ACC112 (cell line): ENCODE measurements around the gene KHDRBS2.

Source experiments
- H2AFZ ChIP-seq: fragments of 200-600 bp; sonication (generic); one replicate; pipeline ENCODE4 v1.6.0; 2017; ENCODE audit warnings: antibody characterized with exemption, low read length; ENCODE audit not compliant: unreplicated experiment
- H3K27ac ChIP-seq: fragments of 200-600 bp; sonication (generic); 2 replicates; pipeline ENCODE4 v1.5.1; 2014; ENCODE audit warnings: low read depth, mild to moderate bottlenecking, antibody characterized with exemption, low read length, moderate library complexity
- H3K27me3 ChIP-seq: fragments of 200-600 bp; sonication (generic); 2 replicates; pipeline ENCODE4 v1.6.1; 2014; ENCODE audit warnings: mild to moderate bottlenecking, antibody characterized with exemption, low read length, moderate library complexity, mixed read lengths; ENCODE audit not compliant: insufficient read depth
- H3K36me3 ChIP-seq: fragments of 200-600 bp; sonication (generic); 2 replicates; pipeline ENCODE4 v1.6.1; 2016; ENCODE audit warnings: mild to moderate bottlenecking, antibody characterized with exemption, low read length, moderate library complexity, mixed read lengths; ENCODE audit not compliant: insufficient read depth
- H3K4me1 ChIP-seq: fragments of 200-600 bp; sonication (generic); one replicate; pipeline ENCODE4 v1.6.1; 2016; ENCODE audit warnings: low read length, mixed read lengths; ENCODE audit not compliant: insufficient read depth, unreplicated experiment, control insufficient read depth
- H3K4me3 ChIP-seq: fragments of 200-600 bp; sonication (generic); 2 replicates; pipeline ENCODE4 v1.5.1; 2014; ENCODE audit warnings: mild to moderate bottlenecking, low read depth, low read length
- H3K79me2 ChIP-seq: fragments of 200-600 bp; sonication (generic); one replicate; pipeline ENCODE4 v1.6.0; 2016; ENCODE audit warnings: low read length; ENCODE audit not compliant: control insufficient read depth, unreplicated experiment, insufficient read depth

KHDRBS2 gene

GRCh38 chr6:61869632-61870400 lies 416.2 kb downstream of the KHDRBS2 start:
- no peak overlapping the region for H2AFZ ChIP-seq
- no peaks in the 10 kb centered on the region for H3K36me3 ChIP-seq
- H3K4me1 ChIP-seq: no peaks in the 10 kb centered on the region
- no peaks in the 10 kb centered on the region for H3K79me2 ChIP-seq
- H3K27ac ChIP-seq: no peak overlapping the region
- H3K27me3 ChIP-seq: no peaks in the 10 kb centered on the region
- H3K4me3 ChIP-seq: no peak overlapping the region

GRCh38 chr6:61868507-61869080 lies 417.4 kb downstream of the KHDRBS2 start:
- H3K4me3 ChIP-seq: no peak overlapping the region
- no peak overlapping the region for H2AFZ ChIP-seq
- H3K79me2 ChIP-seq: no peaks in the 10 kb centered on the region
- H3K27me3 ChIP-seq: no peaks in the 10 kb centered on the region
- H3K27ac ChIP-seq: no peak overlapping the region
- no peaks in the 10 kb centered on the region for H3K4me1 ChIP-seq
- no peaks in the 10 kb centered on the region for H3K36me3 ChIP-seq

GRCh38 chr6:61867635-61868034 lies 418.4 kb downstream of the KHDRBS2 start:
- H3K4me3 ChIP-seq: no peak overlapping the region
- no peak overlapping the region for H3K27ac ChIP-seq
- no peaks in the 10 kb centered on the region for H3K36me3 ChIP-seq
- H3K79me2 ChIP-seq: no peaks in the 10 kb centered on the region
- no peak overlapping the region for H2AFZ ChIP-seq
- H3K27me3 ChIP-seq: no peaks in the 10 kb centered on the region
- no peaks in the 10 kb centered on the region for H3K4me1 ChIP-seq

GRCh38 chr6:61857541-61857940 lies 428.5 kb downstream of the KHDRBS2 start:
- no peak overlapping the region for H3K4me3 ChIP-seq
- no peaks in the 10 kb centered on the region for H3K36me3 ChIP-seq
- H3K4me1 ChIP-seq: no peaks in the 10 kb centered on the region
- no peaks in the 10 kb centered on the region for H3K79me2 ChIP-seq
- H2AFZ ChIP-seq: no peak overlapping the region
- H3K27me3 ChIP-seq: no peaks in the 10 kb centered on the region
- no peak overlapping the region for H3K27ac ChIP-seq

GRCh38 chr6:61841958-61842357 lies 444.1 kb downstream of the KHDRBS2 start:
- Histone ChIP-seq H3K36me3 (no peaks in the 10 kb centered on the region), H3K27me3 (no peaks in the 10 kb centered on the region), H3K27ac (no peak overlapping the region), H3K79me2 (no peaks in the 10 kb centered on the region), H3K4me1 (no peaks in the 10 kb centered on the region), H2AFZ (no peak overlapping the region), H3K4me3 (no peak overlapping the region)

- no peaks in the 10 kb centered on the region for H3K27me3 ChIP-seq
- no peaks in the 10 kb centered on the region for H3K4me1 ChIP-seq
Measured at GRCh38 chr6:61835237-61835636, 450.8 kb downstream of the KHDRBS2 start.

GRCh38 chr6:61833176-61833755 lies 452.8 kb downstream of the KHDRBS2 start:
- no peak overlapping the region for H3K27ac ChIP-seq
- no peaks in the 10 kb centered on the region for H3K27me3 ChIP-seq
- no peak overlapping the region for H3K4me3 ChIP-seq
- H3K4me1 ChIP-seq: no peaks in the 10 kb centered on the region
- H3K79me2 ChIP-seq: no peaks in the 10 kb centered on the region
- H3K36me3 ChIP-seq: no peaks in the 10 kb centered on the region
- no peak overlapping the region for H2AFZ ChIP-seq

More at GRCh38 chr6:61835237-61835636, 450.8 kb downstream of the KHDRBS2 start:
- H3K79me2 ChIP-seq: no peaks in the 10 kb centered on the region
- no peak overlapping the region for H3K4me3 ChIP-seq
- H3K36me3 ChIP-seq: no peaks in the 10 kb centered on the region
- no peak overlapping the region for H3K27ac ChIP-seq
- no peak overlapping the region for H2AFZ ChIP-seq

GRCh38 chr6:61817716-61818115 lies 468.3 kb downstream of the KHDRBS2 start:
- no peak overlapping the region for H3K27ac ChIP-seq
- H3K4me3 ChIP-seq: no peak overlapping the region
- H3K27me3 ChIP-seq: no peaks in the 10 kb centered on the region

GRCh38 chr6:61810047-61810446 lies 476.0 kb downstream of the KHDRBS2 start:
- Histone ChIP-seq H2AFZ (no peak overlapping the region), H3K36me3 (no peaks in the 10 kb centered on the region), H3K4me1 (no peaks in the 10 kb centered on the region), H3K27me3 (no peaks in the 10 kb centered on the region), H3K79me2 (no peaks in the 10 kb centered on the region), H3K27ac (no peak overlapping the region), H3K4me3 (no peak overlapping the region)

More at GRCh38 chr6:61817716-61818115, 468.3 kb downstream of the KHDRBS2 start:
- Histone ChIP-seq H2AFZ (no peak overlapping the region), H3K4me1 (no peaks in the 10 kb centered on the region), H3K79me2 (no peaks in the 10 kb centered on the region), H3K36me3 (no peaks in the 10 kb centered on the region)

GRCh38 chr6:61809004-61809595 lies 476.9 kb downstream of the KHDRBS2 start:
- H3K4me3 ChIP-seq: no peak overlapping the region
- H3K27ac ChIP-seq: no peak overlapping the region
- no peaks in the 10 kb centered on the region for H3K36me3 ChIP-seq
- H3K27me3 ChIP-seq: no peaks in the 10 kb centered on the region
- H3K4me1 ChIP-seq: no peaks in the 10 kb centered on the region
- no peak overlapping the region for H2AFZ ChIP-seq
- H3K79me2 ChIP-seq: no peaks in the 10 kb centered on the region
